Measurements from ENCODE around the gene RS1.

Gene RS1

GRCh38 chrX:18594079-18594478 lies 77.8 kb downstream of the RS1 start:
- Histone ChIP-seq H3K9ac (no peak overlapping the region), H3K27me3 (peaks cover 85 to 92% (median 89%) of the 10 kb centered on the region in 11 experiments), H3K36me3 (no peaks in the 10 kb centered on the region), H3K9me3 (replicated peaks in 1 of 11) (no peaks in the 10 kb centered on the region; a peak in 1 of 22 replicates), H3K4me2 (no peak overlapping the region), H3K27ac (no peak overlapping the region), H3K4me1 (no peaks in the 10 kb centered on the region), H4K20me1 (no peaks in the 10 kb centered on the region; a peak in 1 of 22 replicates), H3K4me3 (no peak overlapping the region)
- no peak for TF ChIP-seq Cebpa-rat (IDR thresholded peaks at IDR 0.05)

DNA sequence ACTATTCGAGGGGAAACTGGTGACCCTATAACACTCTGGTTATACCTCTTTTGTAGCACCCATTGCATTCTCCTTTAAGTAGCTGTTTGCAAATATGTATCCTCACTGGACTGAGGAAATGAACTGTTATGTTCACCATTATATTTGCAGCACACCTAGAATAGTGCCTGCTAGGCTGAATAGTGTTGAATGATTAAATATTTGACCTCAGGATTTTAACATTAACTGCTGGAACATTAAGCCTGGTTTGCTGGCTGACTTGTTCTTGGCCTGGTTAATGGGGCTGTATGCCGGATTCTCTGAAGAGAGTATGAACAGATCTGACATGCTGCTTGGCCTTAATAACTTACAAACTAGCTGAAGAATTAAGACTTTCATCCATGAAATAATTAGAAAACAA lies 80.1 kb downstream of the RS1 start:
- no peak for TF ChIP-seq Cebpa-rat (IDR thresholded peaks at IDR 0.05)
- Histone ChIP-seq H3K9ac (no peak overlapping the region), H3K27me3 (peaks cover 80 to 91% (median 85%) of the 10 kb centered on the region in 11 experiments), H3K27ac (no peak overlapping the region), H3K4me2 (no peak overlapping the region), H3K36me3 (no peaks in the 10 kb centered on the region), H4K20me1 (no peaks in the 10 kb centered on the region), H3K4me3 (no peak overlapping the region), H3K4me1 (no peaks in the 10 kb centered on the region), H3K9me3 (replicated peaks in 1 of 11) (no peaks in the 10 kb centered on the region; a peak in 1 of 22 replicates)
